22Rv1 (cell line): Measurements from ENCODE around the gene PATJ.

Source experiments
- ZFX ChIP-seq: fragments of 450-650 bp; IDR thresholded peaks from 2 replicates; pipeline ENCODE4 v1.6.1; 2017; ENCODE audit warnings: antibody characterized with exemption, borderline replicate concordance
- TF ChIP-seq, protein P1 (sequence below): fragments of 450-650 bp; IDR thresholded peaks from 2 replicates; pipeline ENCODE4 v1.5.1; 2017; ENCODE audit warnings: mild to moderate bottlenecking

DNA sequence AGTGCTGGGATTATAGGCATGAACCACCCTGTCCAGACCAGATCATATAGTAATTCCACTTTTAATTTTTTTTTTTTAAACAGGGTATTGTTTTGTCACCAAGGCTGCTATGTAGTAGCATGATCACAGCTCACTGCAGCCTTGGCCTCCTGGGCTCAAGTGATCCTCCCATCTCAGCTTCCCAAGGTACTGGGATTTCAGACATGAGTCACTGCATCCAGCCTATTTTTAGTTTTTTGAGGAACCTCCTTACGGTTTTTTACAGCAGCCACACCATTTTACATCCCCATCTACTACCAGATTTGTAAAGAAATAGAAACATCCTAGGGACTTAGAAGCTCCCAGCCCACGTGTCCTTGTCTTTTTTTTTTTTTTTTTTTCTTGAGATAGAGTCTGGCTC, 476.3 kb downstream of the PATJ start:
- TF ChIP-seq, protein P1, sequence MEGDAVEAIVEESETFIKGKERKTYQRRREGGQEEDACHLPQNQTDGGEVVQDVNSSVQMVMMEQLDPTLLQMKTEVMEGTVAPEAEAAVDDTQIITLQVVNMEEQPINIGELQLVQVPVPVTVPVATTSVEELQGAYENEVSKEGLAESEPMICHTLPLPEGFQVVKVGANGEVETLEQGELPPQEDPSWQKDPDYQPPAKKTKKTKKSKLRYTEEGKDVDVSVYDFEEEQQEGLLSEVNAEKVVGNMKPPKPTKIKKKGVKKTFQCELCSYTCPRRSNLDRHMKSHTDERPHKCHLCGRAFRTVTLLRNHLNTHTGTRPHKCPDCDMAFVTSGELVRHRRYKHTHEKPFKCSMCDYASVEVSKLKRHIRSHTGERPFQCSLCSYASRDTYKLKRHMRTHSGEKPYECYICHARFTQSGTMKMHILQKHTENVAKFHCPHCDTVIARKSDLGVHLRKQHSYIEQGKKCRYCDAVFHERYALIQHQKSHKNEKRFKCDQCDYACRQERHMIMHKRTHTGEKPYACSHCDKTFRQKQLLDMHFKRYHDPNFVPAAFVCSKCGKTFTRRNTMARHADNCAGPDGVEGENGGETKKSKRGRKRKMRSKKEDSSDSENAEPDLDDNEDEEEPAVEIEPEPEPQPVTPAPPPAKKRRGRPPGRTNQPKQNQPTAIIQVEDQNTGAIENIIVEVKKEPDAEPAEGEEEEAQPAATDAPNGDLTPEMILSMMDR = no peak
- TF ChIP-seq ZFX = no peak
